CD4-positive, alpha-beta T cell treated with Interleukin-21 for 1 hour (primary cell): ENCODE data around the gene SART3.
"Not testable (repeated sequence)": the region's sequence is repeated elsewhere in the genome, so short reads cannot be mapped to it uniquely, and the experiment has no call there.

Source experiments
- DNase-seq: peaks from one replicate; pipeline ENCODE4 v3.0.0-alpha.2; 2020

SART3 gene

DNA sequence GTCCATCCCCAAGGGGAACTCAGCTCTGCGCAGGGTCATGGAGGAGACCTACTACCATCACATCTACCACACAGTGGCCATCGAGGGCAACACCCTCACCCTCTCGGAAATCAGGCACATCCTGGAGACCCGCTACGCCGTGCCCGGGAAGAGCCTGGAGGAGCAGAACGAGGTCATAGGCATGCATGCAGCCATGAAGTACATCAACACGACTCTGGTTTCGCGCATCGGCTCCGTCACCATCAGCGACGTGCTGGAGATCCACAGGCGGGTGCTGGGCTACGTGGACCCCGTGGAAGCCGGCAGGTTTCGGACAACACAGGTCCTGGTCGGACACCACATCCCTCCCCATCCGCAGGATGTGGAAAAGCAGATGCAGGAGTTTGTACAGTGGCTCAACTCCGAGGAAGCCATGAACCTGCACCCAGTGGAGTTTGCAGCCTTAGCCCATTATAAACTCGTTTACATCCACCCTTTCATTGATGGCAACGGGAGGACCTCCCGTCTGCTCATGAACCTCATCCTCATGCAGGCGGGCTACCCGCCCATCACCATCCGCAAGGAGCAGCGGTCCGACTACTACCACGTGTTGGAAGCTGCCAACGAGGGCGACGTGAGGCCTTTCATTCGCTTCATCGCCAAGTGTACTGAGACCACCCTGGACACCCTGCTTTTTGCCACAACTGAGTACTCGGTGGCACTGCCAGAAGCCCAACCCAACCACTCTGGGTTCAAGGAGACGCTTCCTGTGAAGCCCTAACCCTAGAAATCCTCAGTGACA, 42.1 kb downstream of the SART3 start:
- DNase-seq = no peak

DNA sequence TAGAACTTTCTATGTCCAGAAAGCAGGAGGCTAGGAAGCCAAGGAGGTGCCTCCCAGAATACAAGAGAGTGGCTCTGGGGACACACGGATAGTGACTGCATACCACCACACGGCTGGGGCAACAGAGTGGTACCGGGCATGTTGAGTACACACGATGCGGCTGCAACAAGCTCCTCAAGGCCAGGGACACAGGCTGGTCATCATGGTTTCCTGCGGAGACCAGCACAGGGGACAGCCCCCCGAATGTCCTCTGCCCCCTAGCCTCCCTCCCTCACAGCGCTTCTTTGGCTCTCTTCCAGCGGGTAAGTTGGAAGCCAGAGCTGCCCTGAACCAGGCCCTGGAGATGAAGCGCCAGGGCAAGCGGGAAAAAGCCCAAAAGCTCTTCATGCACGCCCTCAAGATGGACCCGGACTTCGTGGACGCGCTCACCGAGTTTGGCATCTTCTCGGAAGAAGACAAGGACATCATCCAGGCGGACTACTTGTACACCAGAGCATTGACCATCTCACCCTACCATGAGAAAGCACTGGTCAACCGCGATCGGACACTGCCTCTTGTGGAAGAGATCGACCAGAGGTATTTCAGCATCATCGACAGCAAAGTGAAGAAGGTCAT, 42.8 kb downstream of the SART3 start:
- DNase-seq = no peak

DNA sequence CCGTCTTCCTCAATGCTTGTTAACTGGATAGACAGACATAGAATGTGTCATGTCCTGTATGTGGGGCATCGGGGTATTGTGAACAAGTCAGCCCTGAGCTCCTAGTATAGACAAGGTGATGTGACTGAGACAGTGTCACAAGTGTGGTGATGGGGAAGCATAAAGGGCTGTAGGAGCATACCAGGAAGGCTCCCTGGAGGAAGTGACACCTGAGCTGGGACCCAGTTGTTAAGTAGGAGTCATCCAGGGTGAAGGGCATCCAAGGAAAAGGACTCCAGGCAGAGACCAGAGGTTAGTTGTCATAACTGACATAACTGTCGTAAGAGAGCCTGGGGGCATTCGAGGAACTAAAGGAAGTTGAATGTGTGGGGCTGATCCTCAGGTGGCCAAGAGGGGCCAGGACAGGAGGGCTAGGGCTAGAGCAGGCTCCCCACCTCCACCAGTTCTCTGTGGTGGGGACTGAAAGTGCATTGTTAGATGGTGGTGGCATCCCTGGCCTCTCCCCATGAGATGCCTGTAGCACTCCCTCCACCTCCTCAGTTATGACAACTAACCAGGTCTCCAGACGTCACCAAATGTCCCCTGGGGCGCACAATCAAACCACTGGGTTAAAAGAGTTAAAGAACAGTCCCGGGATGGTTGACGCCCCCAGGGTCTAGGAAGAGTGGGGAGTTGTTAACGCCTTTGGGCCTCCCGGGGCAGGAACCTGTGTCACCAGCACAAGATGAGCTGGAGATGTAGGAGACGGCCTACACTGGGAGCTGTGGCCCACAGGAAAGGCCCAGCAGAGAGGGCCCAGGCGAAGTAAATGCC, 43.5 kb downstream of the SART3 start:
- no peak for DNase-seq

DNA sequence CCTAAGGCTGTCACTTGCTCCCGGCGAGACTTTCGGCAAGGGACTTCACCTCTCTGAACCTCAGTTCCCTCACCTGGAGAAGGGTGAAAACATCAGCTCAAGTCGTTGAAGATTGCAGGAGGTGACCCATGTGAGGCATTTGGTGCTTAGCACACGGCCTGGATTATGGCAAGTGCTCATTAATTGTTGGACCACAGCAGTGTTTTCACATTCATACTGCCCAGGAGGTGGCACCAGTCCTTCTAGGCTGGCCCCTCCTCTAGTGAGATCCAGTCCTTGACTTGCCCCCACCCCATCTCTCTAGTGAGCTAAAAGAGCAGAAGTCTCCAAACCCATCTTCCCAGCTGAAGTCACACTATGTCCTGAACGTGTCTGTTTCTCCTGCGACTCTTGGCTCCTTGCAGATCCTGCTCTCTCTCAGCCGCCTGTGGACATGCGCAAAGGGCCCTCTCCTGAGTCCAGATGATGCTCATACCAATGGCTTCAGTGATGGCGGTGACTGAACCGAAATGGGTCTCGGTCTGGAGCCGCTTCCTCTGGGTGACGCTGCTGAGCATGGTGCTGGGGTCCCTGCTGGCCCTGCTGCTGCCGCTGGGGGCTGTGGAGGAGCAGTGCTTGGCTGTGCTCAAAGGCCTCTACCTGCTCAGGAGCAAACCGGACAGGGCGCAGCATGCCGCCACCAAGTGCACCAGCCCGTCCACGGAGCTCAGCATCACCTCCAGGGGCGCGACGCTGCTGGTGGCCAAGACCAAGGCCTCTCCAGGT, 44.3 kb downstream of the SART3 start:
- no peak for DNase-seq

DNA sequence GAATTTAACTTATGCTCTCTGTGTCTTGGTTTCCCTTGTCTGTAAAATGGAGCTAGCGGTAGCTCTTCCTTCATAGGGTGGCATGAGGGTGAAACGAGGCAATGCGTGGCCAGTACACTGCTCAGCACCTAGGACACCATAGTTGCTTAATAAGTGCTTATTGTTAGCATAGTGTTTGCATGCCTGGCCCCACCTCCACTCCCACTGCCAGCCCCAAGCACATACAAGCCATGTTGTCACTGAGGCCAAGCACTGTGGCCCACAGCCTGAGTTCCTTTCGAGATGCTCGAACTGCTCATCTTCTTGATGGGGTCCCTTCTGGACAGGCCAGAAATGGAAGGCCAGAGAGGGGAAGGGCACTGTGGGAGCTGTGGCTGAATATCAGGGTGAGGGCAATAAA, 45.1 kb downstream of the SART3 start:
- peak; percentile 3 for DNase-seq

DNA sequence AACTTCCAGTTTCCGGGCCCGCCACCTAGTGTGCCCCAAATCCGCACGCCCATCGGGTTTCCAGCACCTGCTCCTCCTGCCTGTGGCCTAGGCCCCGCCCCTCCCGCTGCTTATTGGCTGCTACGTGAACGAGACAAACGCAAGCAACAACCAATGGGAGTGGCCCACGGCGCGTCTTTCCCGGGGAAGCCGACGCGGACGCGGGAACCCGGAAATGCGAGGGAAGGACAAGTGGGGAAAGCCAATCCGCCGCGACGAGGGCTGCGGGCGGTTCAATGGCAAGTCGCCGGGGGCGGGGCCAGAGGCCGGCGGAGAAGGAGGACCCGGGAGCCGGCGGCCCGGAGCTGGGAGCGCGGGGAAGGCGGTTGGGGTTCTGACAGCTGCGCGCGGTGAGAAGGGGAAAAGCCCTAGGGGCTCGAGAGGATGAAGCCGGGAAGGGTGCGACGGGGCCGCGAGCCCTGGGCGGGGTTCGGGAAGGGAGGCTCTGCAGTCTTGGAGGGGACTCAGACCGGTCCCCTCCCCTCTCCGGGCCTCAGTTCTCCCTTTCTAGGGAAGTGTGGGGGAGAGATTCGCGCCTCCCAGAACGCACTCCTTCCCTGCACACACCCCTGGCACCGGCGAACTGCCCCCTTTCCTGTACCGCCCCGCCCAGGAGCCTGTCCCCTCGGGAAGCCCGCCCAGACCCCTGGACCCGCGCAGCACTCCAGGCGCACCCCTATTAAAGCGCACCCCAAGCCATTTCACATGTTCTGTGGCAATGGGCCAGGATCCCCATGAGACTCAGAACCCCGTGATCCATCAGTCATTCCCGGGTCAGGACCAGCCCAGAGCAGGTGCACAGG, 45.8 kb downstream of the SART3 start, which contains the start of gene FICD:
Gene FICD (plus strand): TSS at position 305 of the 842 bp plus-strand sequence. CDS start 1,696 bp downstream, outside the sequence.
- DNase-seq = peak; percentile 98

DNA sequence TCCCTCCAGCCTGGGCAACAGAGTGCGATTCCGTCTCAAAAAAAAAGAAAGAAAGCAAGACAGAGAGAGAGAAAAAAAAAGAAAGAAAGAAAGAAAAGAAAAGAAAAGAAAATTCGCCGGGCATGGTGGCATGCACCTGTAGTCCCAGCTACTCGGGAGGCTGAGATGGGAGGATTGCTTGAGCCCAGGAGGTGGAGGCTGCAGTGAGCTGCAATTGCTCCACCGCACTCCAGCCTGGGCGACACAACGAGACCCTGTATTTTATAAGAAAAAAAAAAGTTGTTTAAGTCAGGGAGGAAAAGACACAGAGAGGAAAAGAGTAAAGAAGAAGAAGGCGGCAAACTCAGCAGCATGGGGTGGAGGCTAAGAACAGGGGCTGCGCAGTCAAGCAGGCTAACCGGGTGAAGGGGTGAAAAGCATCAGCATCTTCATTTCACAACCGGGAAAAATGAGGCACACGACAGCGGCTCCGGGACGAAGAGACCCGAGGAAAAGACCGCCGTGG, 46.5 kb downstream of the SART3 start:
- DNase-seq = no peak

DNA sequence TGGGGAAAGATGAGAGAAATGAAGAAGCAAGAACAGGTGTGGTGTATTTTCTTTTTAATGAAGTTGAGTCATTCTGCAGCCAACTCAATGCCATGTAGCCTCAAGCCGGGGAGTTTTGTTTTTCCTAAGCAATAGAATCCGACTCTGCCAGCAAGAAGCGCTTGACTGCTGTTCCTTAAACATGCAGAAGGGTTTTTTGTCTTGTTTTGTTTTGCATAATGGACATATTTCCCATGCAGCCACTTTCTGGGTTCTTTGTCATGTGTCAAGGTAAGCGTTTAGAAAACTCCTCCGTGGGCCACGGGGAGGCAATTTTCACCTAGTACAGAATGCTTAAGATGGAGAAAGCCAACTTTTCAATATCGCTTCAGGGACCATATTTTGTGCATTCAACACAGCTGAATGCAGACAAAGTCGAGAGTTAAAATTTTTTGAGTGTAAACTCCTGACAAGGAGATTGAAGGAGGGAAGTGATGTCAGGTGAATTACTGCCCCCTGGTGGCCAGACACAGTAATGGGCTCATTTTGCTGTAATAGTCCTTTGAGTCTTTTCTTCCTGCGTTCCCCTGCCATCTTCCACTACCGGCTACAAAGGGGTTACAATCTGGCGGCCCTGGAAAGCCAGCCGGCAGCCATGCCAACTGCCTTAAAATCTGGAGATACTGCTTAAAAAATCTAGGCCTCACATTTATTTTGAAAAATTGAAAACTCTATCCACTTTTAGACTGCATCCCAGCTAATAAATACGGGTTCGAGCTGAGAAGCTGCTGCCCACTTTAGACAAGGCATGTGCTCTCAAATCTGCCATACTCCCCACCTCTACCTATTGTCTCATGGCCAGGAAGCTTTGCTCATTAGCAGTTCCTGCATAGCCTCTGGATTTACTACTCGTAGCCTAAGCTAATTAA, 49.1 kb downstream of the SART3 start:
- peak; percentile 76 for DNase-seq

DNA sequence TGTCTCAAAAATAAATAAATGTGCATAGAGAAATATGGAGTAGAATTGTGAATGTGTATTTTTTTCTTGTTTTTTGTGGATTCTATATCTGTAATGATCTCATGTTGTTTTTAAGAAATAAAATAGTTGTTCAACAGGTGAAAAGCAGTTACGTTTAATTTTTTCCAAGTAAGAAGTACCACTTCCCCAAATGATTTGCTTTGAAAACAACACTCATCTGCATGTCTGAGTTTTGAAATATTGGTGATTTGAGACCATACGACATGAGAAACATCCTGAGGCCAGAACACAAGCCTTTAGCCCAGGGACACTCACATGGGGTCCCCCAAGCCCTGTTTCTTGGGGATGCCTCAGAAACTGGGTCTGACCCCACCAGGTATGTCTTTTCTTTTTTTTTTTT, 50.1 kb downstream of the SART3 start:
- DNase-seq = no peak

DNA sequence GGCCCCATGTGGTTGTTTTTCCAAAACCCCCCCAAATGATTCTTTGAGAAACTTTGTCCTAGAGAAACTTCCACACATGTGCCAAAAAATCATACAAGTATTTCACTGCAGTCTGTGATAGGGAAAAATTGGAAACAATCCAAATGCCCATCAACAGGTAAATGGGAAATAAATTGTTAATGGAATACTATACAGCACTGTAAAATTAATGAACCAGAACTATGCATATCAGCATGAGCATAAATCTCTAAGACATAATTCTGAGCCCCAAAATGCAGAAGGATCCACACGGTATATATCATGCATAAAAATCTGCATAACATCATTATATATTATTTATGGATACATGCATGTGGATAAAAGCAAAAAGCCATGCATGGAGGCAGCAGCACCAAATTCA, 51.2 kb downstream of the SART3 start:
- DNase-seq = no peak

DNA sequence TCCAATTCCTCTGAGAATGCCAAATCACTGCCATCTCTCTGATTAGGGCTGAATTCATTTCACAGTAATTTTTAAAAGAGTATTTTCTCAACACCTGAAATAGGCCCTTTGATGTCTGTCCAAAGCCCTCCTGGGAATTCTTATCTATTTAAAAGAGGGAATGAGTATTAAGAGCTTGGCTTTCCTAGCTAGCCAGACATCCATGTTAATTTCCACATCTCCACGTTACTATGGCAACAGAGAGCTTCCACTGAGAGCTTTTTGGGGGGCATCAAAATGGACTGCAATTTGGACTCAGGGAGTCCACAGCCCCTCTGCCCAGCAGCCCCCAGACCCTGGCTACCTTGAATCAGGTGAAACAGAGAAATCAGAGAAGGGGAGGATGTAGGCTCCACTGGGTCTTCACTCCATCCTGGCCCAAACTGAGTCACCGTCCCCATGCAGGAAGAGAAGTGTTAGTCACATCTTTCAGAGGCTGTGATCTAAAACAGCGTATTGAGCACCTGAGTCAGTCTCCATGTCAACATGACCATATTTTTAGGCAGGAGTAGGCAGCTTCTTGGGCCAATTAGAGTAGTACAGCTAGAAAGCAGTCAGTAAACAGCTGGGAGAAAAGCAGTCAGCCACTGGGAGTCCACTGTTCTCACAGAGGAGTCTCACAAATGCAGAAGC, 52.9 kb downstream of the SART3 start:
- no peak for DNase-seq

DNA sequence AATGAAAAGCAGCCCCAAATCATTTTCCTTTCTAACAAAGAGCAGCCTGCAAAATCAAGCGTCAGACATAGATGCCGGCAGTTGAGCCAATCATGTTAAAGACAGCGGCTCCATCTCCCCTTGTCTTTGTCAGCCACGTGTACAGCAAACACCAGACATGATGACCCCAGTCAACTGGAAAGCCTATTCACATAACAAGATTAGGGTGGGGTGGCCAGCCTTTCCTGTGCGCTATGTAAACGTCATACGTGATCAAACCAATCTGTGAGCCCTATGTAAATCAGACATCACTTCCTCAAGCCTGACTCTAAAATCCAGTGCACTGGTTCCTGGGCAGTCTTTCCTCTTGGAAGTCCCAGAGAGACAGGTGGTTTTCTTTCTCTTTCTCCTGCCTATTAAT, 55.8 kb downstream of the SART3 start:
- no peak for DNase-seq

DNA sequence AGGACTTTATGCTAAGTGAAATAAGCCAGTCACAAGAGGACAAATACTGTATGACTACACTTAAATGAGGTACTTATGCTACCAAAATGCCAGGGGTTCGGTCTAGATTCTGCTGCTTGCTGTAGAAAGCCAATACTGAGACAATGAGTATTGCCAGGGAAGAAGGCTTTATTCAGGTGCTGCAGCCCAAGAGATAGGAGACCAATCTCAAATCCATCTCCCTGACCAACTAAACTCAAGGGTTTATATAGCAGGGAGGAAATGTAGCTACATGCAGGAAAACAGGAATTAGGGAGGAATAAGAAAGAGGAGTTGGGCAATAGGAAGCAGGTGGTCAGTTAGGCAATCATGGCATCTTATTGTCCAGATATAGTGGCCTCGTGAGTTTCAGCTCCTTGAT, 58.1 kb downstream of the SART3 start:
- DNase-seq = no peak

DNA sequence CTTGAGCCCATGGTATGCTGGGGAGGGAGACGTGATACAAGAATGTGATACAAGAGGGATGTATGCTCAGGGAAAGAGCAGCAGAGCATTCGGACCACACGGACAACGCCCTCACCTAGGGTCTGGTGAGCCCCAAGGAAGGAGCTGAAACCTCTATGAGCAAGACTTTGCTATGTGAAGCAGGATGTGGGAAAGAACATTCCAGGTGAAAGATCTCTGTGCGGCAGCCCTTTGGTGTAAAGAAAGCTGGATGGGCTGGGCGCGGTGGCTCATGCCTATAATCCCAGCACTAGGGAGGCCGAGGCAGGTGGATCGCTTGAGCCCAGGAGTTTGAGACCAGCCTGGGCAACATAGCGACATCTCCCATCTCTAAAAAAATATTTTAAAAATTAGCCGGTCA, 62.8 kb downstream of the SART3 start:
- DNase-seq = no peak

DNA sequence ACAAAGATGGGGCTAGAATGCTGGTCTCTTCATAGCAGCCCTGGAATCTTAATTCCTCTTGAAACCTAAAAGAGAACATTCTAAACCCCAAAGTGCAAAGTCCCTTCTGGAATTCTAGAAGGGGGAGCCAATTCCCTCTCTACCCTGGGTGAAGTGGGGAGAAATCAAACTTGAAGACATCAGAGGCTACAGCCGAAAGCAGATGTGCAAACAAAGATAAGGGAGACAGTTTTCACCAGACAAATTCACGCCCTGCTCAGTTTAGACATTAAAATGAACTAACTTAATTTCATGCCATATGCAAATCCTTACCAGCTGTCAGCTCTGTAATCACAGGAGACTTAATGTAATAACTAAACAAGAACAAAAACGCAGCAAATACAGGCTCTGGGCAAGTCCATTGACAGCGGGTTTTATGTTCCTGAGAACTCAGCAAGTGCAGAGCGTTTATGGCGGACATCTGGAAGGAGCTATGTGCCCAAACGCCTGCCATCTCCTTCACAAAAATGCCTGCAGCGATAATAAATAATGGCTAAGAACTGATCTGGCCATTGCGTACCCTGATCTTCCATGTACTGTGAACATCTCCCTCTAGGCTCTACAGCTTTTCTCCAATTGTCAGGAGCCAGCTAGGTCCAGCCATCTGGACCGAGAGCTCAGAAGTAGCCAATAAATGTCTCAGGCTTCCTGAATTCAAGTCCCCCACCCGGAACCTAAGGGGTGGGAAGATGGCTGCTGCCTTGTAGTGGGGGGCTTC, 65.0 kb downstream of the SART3 start:
- no peak for DNase-seq

DNA sequence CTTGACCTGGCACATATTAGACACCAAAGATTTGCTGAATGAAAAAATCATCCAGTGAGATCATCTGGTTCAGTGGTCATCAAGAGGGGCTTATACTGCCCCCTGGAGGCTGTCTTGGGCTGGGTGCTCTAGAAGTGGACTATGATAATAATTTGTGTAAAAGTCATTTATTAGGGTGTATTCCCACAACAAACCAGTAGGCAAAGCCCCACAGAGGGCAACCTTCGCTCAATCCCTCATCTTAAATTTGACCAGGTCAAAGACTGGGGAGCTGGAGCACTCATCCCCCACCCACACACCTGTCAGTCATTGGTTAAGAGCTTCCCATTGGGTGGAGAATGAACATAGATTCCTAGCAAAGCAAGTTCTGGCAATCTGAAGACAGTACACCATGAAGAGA, 65.9 kb downstream of the SART3 start:
- peak; percentile 31 for DNase-seq

DNA sequence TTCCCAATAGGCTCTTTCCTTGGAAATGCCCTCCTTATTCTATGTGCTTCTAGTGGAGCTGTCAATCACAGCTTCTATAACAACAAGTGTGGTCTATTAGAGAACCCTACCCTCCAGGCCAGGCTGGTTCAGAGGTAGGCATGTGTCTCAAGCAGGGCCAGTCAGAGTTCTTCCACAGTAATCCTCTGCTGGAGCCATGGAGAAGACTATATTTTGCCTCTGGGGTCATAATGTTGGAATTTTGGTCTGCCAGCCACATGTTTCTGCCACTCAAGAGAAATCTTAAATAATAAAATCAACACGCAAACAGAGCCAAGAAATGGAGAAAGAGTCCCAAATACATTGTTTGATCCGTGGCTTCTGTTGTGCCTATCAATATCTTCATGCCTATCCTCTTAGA, 69.7 kb downstream of the SART3 start:
- DNase-seq = no peak

DNA sequence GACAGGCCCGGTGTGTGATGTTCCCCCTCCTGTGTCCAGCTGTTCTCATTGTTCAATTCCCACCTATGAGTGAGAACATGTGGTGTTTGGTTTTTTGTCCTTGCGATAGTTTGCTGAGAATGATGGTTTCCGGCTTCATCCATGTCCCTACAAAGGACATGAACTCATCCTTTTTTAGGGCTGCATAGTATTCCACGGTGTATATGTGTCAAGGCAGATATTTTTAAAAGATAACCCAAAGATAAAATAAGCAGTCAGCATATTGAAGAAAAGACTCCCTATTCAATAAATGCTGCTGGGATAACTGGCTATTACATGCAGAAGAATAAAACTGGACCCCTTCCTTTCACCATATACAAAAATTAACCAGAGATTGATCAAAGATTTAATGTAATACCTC, 73.9 kb downstream of the SART3 start:
- DNase-seq = not testable (repeated sequence)

DNA sequence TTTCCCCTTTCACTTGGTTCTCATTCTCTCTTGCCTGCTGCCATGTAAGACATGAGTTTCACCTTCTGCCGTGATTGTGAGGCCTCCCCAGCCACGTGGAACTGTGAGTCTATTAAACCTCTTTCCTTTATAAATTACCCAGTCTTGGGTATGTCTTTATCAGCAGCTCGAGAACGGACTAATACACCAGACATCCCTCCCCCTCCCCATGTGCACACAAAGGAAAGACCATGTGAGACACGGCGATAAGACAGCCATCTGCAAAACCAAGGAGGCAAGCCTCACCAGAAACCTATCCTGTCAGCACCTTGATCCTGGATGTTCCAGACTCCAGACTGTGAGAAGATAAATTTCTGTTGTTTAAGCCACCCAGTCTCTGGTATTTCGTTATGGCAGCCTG, 75.6 kb downstream of the SART3 start:
- not testable (repeated sequence) for DNase-seq
